WERI-Rb-1 (cell line): ENCODE results near the gene SGSM2.

ENCODE experiments used
- DNase-seq: peaks from one replicate; pipeline ENCODE4 v3.0.0-alpha.2; 2020
- H3K27ac ChIP-seq: fragments of 250-450 bp; sonication (Bioruptor Pico); 2 replicates; pipeline ENCODE4 v1.5.1; 2020; ENCODE audit warnings: mild to moderate bottlenecking, moderate library complexity
- H3K27me3 ChIP-seq: fragments of 250-450 bp; sonication (Bioruptor Pico); 2 replicates; pipeline ENCODE4 v1.5.1; 2021; ENCODE audit warnings: mild to moderate bottlenecking, low read depth, moderate library complexity; ENCODE audit not compliant: insufficient read depth, severe bottlenecking
- H3K36me3 ChIP-seq: fragments of 250-450 bp; sonication (Bioruptor Pico); 2 replicates; pipeline ENCODE4 v1.5.1; 2020; ENCODE audit warnings: mild to moderate bottlenecking, moderate library complexity
- H3K4me3 ChIP-seq: 2 replicates; pipeline ENCODE4 v1.5.1; 2011; ENCODE audit warnings: low read depth, mild to moderate bottlenecking, control low read depth, low read length
- H3K9me3 ChIP-seq: fragments of 250-450 bp; sonication (Bioruptor Pico); 2 replicates; pipeline ENCODE4 v1.5.1; 2021; ENCODE audit warnings: mild to moderate bottlenecking, moderate library complexity; ENCODE audit not compliant: severe bottlenecking
- CTCF ChIP-seq: IDR thresholded peaks from 2 replicates; pipeline ENCODE4 v1.5.1; 2011; ENCODE audit warnings: low read depth, mild to moderate bottlenecking, control low read depth, inconsistent platforms, low read length

Gene SGSM2

GRCh38 chr17:2371183-2372130 is 34.2 kb downstream of the SGSM2 start:
- TF ChIP-seq CTCF, result no peak
- peaks cover 19% of the 10 kb centered on the region for H3K36me3 ChIP-seq
- no peak overlapping the region for H3K4me3 ChIP-seq
- H3K9me3 ChIP-seq, result no peaks in the 10 kb centered on the region
- no peak for DNase-seq
- H3K27ac ChIP-seq, result no peak overlapping the region
- no peaks in the 10 kb centered on the region for H3K27me3 ChIP-seq

GRCh38 chr17:2372180-2372579 is 34.9 kb downstream of the SGSM2 start:
- no peak for TF ChIP-seq CTCF
- H3K36me3 ChIP-seq, result peaks cover 25% of the 10 kb centered on the region
- no peak for DNase-seq

GRCh38 chr17:2372681-2373080 is 35.4 kb downstream of the SGSM2 start:
- Histone ChIP-seq H3K27me3 (no peaks in the 10 kb centered on the region), H3K27ac (no peak overlapping the region), H3K4me3 (no peak overlapping the region), H3K9me3 (no peaks in the 10 kb centered on the region), H3K36me3 (peaks cover 24% of the 10 kb centered on the region)
- no peak for TF ChIP-seq CTCF
- DNase-seq, result no peak

More at GRCh38 chr17:2372180-2372579, 34.9 kb downstream of the SGSM2 start:
- H3K27me3 ChIP-seq, result no peaks in the 10 kb centered on the region
- H3K4me3 ChIP-seq, result no peak overlapping the region
- no peak overlapping the region for H3K27ac ChIP-seq
- H3K9me3 ChIP-seq, result no peaks in the 10 kb centered on the region

- H3K27me3 ChIP-seq, result no peaks in the 10 kb centered on the region
- no peak for TF ChIP-seq CTCF
- H3K36me3 ChIP-seq, result peaks cover 27% of the 10 kb centered on the region
- no peaks in the 10 kb centered on the region for H3K9me3 ChIP-seq
- no peak overlapping the region for H3K27ac ChIP-seq
- no peak overlapping the region for H3K4me3 ChIP-seq
- DNase-seq, result no peak
These were observed 35.9 kb downstream of the SGSM2 start for GRCh38 chr17:2373179-2373578.

DNA sequence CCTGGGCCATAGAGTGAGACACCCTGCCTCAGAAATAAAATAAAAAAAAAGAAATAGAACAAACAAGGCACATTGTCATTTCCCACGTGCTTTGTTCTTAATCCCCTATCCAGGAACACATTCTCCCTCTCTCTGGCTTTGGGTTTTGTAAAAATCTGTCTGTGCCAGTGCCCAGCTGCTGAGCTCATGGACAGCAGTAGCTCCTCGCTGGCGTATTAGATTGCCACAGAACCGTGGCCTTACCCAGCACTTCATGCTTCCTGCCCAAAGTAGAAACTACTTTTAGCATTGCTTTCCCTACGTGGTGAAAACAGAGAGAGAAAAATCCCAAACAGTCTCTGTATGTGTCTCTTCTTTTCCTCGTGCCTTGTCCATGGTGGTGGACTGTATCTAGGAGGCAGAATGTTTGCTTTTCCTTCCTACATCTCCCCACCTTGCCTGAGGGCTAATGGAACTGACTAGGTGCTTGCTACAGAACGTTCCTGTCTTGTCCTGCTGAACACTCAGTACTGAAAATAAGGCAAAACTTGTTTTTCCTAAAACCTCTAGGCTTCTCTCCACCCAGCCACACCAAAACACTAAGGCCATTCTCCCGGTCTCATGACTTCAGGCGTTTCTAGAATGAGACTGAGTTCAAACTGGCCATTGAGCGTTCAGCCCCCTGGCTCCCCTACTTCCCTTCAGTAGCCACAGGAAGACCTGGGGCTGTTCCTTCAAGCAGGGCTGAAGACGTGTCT is 37.4 kb downstream of the SGSM2 start:
- Histone ChIP-seq H3K27ac (no peak overlapping the region), H3K9me3 (no peaks in the 10 kb centered on the region), H3K36me3 (peaks cover 37% of the 10 kb centered on the region), H3K4me3 (no peak overlapping the region), H3K27me3 (no peaks in the 10 kb centered on the region)
- no peak for TF ChIP-seq CTCF
- DNase-seq, result no peak
